IPS-20b (cell line): ENCODE data around the gene SH2B3.

Experiments
- H3K27ac ChIP-seq: one replicate; pipeline ENCODE4 v1.5.1; 2013; ENCODE audit warnings: low read length
- H3K27me3 ChIP-seq: 2 replicates; pipeline ENCODE4 v1.6.1; 2013; ENCODE audit warnings: mild to moderate bottlenecking, low read length, inconsistent platforms; ENCODE audit not compliant: insufficient read depth
- H3K36me3 ChIP-seq: 2 replicates; pipeline ENCODE4 v1.6.1; 2013; ENCODE audit warnings: low read depth, mild to moderate bottlenecking, inconsistent platforms, low read length, moderate library complexity; ENCODE audit not compliant: insufficient read depth
- H3K4me1 ChIP-seq: 2 replicates; pipeline ENCODE4 v1.6.1; 2013; ENCODE audit warnings: mild to moderate bottlenecking, control low read depth, inconsistent platforms, low read length, moderate library complexity; ENCODE audit not compliant: insufficient read depth
- H3K4me3 ChIP-seq: 2 replicates; pipeline ENCODE4 v1.5.1; 2013; ENCODE audit warnings: mild to moderate bottlenecking, low read length, inconsistent platforms
- H3K9ac ChIP-seq: 2 replicates; pipeline ENCODE4 v1.6.1; 2013; ENCODE audit warnings: low read depth, mild to moderate bottlenecking, inconsistent platforms, low read length, moderate library complexity
- H3K9me3 ChIP-seq: 2 replicates; pipeline ENCODE4 v1.6.1; 2013; ENCODE audit warnings: mild to moderate bottlenecking, low read depth, low read length, inconsistent platforms; ENCODE audit not compliant: insufficient read depth

Gene SH2B3

DNA sequence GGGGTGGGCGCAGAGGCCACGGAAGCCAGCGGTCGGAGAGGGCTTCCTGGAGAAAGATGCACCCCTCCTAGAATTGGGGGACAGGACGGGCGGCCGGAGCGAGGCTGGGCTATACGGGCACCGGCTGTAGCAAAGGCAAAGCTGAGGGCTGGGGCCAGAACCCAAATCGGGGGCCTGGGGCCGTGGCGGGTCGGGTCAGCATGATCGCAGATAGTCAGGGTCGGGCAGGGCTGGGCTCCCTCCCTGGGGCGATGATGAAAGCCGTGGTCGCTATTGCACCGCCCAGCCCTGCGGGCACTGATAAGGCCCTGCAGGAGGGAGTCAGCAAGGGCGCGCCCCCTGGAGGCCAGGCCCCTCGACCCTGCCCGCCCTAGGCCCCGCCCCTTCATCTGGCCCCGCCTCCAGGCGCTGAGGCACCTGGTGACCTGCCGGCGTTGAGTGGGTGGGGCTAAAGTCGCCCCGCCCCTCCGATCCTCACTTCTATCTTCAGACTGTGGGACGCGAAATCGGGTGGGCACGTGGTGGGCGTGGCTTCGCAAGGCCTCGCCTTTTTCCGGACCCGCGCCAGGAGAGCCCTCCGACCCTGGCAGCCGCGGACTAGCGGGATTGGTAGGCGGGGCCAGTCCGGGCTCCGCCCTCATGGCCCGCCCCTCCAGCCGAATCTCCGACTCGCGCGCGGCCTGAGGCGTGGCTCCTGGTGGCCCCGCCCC is 419 bp upstream of the SH2B3 start:
- Histone ChIP-seq H3K4me3 (peak overlapping the region; percentile 79; the same call in 1 of the 2 replicates), H3K4me1 (peaks cover 11% of the 10 kb centered on the region), H3K9ac (peak overlapping the region; percentile 70; the same call in 1 of the 2 replicates), H3K9me3 (no peaks in the 10 kb centered on the region), H3K36me3 (no peaks in the 10 kb centered on the region), H3K27me3 (peaks cover 8% of the 10 kb centered on the region; the same call in 1 of the 2 replicates), H3K27ac (peak overlapping the region; percentile 75)

DNA sequence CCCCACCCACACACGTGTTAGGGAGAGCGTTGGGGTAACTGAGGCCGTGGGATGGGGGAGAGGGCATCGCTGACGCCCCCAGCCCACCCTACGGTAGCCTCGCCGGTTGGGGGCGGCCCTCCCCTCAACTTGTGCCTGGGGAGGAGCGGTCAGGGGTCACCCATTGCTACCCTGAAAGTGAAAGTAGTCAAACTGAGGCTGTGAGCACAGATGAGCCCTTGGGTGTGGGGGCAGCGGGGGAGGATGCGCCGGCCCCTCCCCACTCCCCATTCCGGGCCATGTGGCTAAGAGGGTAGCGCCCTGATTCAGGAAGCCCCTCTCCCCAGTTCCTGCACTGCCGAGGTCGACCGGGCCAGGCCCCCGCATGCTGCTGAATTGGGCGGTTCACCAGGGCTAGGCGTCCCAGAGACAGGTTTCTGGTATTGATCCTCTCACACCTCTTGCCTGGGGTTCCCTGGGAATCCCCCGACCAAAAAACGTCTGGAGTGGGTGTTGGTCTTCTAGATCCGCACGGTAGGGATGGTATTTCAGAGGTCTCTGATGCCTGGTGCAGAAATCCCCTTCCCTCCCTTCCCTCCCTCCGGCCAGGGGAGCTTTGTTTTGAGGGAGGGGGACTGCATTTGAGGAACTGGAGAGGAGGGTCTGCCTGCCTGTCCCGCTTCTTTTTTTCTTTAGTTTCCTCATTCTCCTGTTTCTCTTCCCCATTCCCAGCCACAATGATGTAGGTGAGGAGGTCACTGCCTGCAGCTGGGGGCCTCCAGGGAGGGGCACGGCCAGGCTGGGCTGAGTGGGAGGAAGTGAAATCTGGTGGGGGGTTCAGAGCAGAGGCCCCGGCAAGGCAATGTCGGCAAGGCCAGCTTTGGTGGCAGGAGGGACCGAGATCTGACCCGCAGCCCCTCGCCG is 1.0 kb downstream of the SH2B3 start:
- no peaks in the 10 kb centered on the region for H3K9me3 ChIP-seq
- peak overlapping the region; percentile 79 for H3K4me3 ChIP-seq
- H3K9ac ChIP-seq = peak overlapping the region; percentile 77; the same call in 1 of the 2 replicates
- no peaks in the 10 kb centered on the region for H3K36me3 ChIP-seq
- peaks cover 8% of the 10 kb centered on the region; the same call in 1 of the 2 replicates for H3K27me3 ChIP-seq
- no peak overlapping the region for H3K27ac ChIP-seq
- peaks cover 23% of the 10 kb centered on the region for H3K4me1 ChIP-seq

DNA sequence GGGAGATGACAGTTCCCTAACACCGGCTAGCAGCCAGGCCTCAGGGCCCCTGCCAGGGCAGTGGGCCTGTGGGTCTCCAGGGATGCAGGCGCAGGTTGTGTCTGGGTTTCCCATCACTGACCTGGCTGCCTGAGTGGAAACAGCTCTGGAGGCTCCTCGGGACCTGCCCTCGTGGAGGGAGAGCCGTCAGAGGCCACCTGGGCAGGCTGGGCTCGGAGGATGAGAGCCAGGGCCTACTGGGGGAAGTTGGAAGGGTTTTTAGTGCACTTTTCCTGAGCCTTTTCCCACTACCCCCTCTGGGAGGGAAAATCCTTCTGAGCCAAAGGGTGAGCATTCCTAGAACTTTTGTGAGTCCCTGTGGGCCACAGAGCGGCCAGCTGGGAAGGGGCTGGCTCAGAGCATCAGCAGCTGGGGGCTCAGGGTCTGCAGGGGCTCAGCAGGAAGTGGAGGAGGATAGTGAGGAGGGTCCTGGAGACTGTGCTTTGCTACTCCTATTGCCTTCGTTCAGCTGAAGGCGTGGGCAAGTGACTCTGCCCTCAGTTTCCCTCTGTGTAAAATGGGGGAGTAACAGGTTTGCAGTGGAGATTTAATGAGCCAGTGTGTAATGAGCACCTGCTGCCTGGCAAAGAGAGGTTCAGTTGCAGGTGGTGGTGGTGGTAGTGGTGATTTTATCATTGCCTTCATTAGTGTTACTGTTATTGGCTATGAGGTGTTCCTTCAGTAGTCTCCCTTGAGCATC is 1.8 kb downstream of the SH2B3 start:
- Histone ChIP-seq H3K27ac (no peak overlapping the region), H3K9ac (peak overlapping the region; percentile 77; the same call in 1 of the 2 replicates), H3K4me1 (peaks cover 30% of the 10 kb centered on the region)

GRCh38 chr12:111408116-111408440 is 2.4 kb downstream of the SH2B3 start:
- Histone ChIP-seq H3K9ac (no peak overlapping the region), H3K27ac (no peak overlapping the region), H3K4me1 (peaks cover 36% of the 10 kb centered on the region), H3K9me3 (no peaks in the 10 kb centered on the region), H3K36me3 (no peaks in the 10 kb centered on the region), H3K27me3 (peaks cover 8% of the 10 kb centered on the region; the same call in 1 of the 2 replicates), H3K4me3 (no peak overlapping the region)

More for the DNA sequence above, 1.8 kb downstream of the SH2B3 start:
- Histone ChIP-seq H3K36me3 (no peaks in the 10 kb centered on the region), H3K4me3 (peak overlapping the region; percentile 79), H3K27me3 (peaks cover 8% of the 10 kb centered on the region; the same call in 1 of the 2 replicates), H3K9me3 (no peaks in the 10 kb centered on the region)

GRCh38 chr12:111408686-111409402 is 3.1 kb downstream of the SH2B3 start:
- H3K9me3 ChIP-seq = no peaks in the 10 kb centered on the region
- no peaks in the 10 kb centered on the region for H3K36me3 ChIP-seq
- peaks cover 43% of the 10 kb centered on the region for H3K4me1 ChIP-seq
- peaks cover 8% of the 10 kb centered on the region; the same call in 1 of the 2 replicates for H3K27me3 ChIP-seq
- H3K27ac ChIP-seq = no peak overlapping the region
- no peak overlapping the region for H3K4me3 ChIP-seq
- no peak overlapping the region for H3K9ac ChIP-seq

GRCh38 chr12:111409403-111409779 is 3.7 kb downstream of the SH2B3 start:
- H3K9me3 ChIP-seq = no peaks in the 10 kb centered on the region
- H3K4me1 ChIP-seq = peaks cover 42% of the 10 kb centered on the region
- H3K4me3 ChIP-seq = no peak overlapping the region
- H3K9ac ChIP-seq = no peak overlapping the region
- no peaks in the 10 kb centered on the region for H3K36me3 ChIP-seq
- H3K27me3 ChIP-seq = peaks cover 4% of the 10 kb centered on the region; the same call in 1 of the 2 replicates
- H3K27ac ChIP-seq = no peak overlapping the region

DNA sequence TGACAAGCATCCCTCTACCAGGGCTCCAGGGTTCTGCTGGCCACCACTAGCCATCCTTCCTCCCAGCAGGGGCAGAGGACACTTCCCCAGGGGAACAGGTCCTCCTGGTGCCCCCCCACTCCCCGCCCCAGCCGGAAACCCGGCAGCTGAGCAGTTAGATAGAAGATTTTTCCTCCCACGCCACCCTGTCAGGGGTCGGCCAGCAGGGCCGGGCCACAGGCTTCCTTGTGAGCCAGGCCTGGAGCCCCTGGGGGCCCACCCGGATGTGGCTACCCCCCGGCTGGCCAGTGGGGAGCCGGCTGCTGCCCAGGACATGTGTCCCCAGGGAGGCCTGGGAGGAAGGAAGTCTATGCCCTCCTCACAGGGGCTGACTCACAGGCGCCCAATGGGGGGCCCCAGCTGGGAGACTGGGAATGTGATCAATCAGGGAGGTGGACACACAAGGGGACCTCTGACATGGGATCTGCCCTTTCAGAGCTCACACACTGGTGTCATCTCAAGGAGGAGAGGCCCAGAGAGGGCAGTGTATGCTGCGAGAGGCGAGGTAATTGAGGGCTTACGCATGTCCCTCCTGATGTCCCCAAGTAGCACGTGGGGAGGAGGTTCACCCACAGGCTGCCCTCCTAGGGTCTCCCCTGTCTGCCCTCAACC is 4.2 kb downstream of the SH2B3 start:
- H3K4me3 ChIP-seq = no peak overlapping the region
- no peaks in the 10 kb centered on the region for H3K9me3 ChIP-seq
- no peak overlapping the region for H3K27ac ChIP-seq
- H3K27me3 ChIP-seq = no peaks in the 10 kb centered on the region; the same call in 1 of the 2 replicates
- H3K9ac ChIP-seq = no peak overlapping the region
- no peaks in the 10 kb centered on the region for H3K36me3 ChIP-seq
- H3K4me1 ChIP-seq = peaks cover 39% of the 10 kb centered on the region

- H3K27me3 ChIP-seq = no peaks in the 10 kb centered on the region
- H3K36me3 ChIP-seq = no peaks in the 10 kb centered on the region
- peaks cover 39% of the 10 kb centered on the region for H3K4me1 ChIP-seq
- no peak overlapping the region for H3K9ac ChIP-seq
- H3K4me3 ChIP-seq = no peak overlapping the region
- no peak overlapping the region for H3K27ac ChIP-seq
- no peaks in the 10 kb centered on the region for H3K9me3 ChIP-seq
Measured at GRCh38 chr12:111410431-111411184, 4.9 kb downstream of the SH2B3 start.

GRCh38 chr12:111411185-111411764 is 5.6 kb downstream of the SH2B3 start:
- no peak overlapping the region; the same call in 1 of the 2 replicates for H3K9ac ChIP-seq
- no peak overlapping the region for H3K4me3 ChIP-seq
- no peaks in the 10 kb centered on the region for H3K27me3 ChIP-seq
- H3K4me1 ChIP-seq = peaks cover 39% of the 10 kb centered on the region
- H3K9me3 ChIP-seq = no peaks in the 10 kb centered on the region
- H3K36me3 ChIP-seq = no peaks in the 10 kb centered on the region
- H3K27ac ChIP-seq = no peak overlapping the region
